NCI-H510A treated with DMSO at 0.1 percent for 48 hours (cell line): ENCODE data around the gene INHBC.
"Not testable (repeated sequence)": the region's sequence is repeated elsewhere in the genome, so short reads cannot be mapped to it uniquely, and the experiment has no call there.

ENCODE experiments used
- DNase-seq: peaks from one replicate; lab custom pipeline; 2025; lab: John Stamatoyannopoulos, UW

The INHBC gene, protein sequence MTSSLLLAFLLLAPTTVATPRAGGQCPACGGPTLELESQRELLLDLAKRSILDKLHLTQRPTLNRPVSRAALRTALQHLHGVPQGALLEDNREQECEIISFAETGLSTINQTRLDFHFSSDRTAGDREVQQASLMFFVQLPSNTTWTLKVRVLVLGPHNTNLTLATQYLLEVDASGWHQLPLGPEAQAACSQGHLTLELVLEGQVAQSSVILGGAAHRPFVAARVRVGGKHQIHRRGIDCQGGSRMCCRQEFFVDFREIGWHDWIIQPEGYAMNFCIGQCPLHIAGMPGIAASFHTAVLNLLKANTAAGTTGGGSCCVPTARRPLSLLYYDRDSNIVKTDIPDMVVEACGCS

DNA sequence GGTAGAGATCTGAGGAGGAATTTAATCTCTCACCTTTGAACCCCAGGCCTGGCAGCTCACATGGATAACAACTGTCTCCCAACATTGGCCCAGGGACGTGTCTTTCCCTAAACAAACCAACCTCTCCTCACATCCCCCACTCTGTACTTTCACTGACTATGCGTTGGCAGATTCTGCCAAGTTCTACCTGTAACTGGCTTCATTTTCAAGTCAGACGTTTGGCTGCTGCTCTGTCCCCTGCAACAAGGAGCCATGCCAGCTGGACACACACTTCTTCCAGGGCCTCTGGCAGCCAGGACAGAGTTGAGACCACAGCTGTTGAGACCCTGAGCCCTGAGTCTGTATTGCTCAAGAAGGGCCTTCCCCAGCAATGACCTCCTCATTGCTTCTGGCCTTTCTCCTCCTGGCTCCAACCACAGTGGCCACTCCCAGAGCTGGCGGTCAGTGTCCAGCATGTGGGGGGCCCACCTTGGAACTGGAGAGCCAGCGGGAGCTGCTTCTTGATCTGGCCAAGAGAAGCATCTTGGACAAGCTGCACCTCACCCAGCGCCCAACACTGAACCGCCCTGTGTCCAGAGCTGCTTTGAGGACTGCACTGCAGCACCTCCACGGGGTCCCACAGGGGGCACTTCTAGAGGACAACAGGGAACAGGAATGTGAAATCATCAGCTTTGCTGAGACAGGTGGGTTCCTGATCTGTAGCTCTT is at the start of gene INHBC:
INHBC (plus strand) TSS at position 268 of the 707 bp plus-strand sequence; CDS start at position 371, 103 bp downstream.
- no peak for DNase-seq

DNA sequence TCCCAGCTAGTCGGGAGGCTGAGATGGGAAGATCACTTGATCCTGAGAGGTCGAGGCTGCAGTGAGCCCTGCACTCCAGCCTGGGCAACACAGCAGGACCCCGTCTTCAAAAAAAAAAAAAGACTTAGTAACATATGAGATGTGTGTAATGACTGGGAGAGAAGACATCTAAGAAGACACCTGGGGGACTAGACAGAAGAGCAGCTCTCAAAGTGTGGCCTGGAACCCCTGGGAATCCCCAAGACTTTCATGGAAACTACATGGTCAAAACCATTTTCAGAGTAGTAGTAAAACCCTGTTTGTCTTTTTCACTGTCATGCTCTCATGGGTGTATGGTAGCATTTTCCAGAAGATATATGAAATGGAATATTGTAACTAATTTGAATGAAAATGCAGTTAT is 49.0 kb upstream of the INHBC start:
- no peak for DNase-seq

DNA sequence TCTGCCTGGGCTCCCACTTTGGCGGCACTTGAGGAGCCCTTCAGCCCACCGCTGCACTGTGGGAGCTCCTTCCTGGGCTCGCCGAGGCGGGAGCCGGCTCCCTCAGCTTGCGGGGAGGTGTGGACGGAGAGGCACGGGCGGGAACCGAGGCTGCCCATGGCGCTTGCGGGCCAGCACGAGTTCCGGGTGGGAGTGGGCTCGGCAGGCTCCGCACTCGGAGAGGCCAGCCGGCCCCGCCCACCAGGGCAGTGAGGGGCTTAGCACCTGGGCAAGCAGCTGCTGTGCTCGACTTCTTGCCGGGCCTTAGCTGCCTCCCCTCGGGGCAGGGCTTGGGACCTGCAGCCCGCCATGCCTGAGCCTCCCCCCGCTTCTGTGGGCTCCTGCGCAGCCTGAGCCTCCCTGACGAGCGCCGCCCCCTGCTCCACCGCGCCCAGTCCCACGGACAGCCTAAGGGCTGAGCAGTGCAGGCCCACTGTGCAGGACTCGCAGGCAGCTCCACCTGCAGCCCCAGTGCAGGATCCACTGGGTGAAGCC is 48.3 kb upstream of the INHBC start:
- DNase-seq: no peak

DNA sequence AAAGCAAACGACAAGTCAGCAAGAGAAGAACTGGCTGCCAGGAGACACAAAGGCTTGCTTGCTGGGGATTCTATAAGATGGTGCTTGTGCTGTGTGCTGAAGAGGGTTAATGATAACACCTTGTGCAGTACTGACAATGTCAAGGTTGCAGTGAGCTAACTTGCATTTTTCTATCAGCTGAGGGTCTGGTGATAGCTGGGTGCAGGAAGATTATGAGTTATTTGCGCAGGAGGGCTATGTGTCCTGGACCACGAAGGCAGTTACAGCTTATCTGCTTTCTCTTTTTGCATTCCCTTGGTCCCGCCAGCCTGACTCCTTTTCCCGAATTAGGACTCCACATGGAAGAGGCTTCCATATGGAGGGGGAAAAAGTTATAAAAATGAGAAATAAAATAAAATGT is 46.2 kb upstream of the INHBC start:
- no peak for DNase-seq

DNA sequence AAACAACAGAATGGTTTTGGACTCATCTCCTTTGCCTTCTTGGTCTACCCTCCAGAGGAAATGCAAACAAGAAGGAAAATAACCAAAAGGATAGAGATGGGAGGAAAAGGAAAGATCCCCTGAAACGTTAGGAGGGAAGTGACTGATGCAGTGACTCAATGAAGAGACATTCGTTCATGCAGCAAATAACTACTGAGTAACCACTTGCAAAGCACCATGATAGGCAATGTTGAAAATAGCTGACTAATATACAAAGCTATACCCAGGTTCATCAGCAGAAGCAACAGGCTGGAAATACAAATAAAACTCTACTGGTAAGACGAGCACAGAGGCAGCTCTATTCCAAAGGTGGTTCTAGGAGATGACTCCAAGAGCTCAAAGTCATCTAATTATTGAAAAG is 45.6 kb upstream of the INHBC start:
- no peak for DNase-seq

DNA sequence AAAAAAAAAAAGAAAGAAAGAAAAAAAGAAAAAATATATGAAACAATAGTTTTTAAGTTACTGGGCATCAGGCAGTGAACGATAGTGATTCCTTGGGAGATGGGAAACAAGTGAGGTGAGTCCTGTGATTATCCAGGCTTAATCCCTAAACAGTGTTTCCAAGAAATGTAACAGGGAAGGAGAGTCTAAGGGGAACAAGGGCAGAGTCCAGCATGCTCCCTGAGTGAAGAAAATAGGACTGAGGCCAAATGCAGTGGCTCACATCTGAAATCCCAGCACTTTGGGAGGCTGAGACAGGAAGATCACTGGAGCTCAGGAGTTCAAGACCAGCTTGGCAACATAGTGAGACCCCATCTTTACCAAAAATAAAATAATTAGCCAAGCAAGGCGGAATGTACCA is 44.4 kb upstream of the INHBC start:
- no peak for DNase-seq

DNA sequence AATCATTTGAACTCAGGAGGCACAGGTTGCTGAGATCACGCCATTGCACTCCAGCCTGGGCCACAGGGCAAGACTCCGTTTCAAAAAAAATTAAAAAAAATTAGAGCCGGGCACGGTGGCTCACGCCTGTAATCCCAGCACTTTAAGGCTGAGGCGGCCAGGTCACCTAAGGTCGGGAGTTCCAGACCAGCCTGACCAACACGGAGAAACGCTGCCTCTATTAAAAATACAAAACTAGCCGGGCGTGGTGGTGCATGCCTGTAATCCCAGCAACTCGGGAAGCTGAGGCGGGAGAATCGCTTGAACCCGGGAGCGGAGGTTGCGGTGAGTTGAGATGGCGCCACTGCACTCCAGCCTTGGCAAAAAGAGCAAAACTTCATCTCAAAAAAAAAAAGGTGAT is 39.5 kb upstream of the INHBC start:
- DNase-seq: no peak

DNA sequence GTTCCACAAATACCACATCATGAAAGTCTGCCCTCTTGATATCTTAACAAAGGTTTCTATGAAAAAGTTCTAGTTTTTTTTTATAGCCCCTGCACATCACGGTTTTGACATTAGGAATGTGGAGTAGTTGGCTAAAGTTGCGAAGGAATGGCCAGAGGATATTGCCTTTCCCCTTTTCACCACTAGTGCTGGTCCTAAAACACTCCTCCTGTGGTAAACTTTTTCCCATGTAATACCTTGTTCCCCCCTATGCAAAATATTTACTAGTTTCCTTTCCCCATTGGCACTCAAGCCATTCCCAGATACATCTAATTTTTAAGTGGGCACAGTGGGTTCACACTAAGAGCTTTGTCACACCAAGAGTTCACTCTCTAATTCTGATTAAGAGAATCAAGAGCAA is 37.1 kb upstream of the INHBC start:
- DNase-seq: no peak

DNA sequence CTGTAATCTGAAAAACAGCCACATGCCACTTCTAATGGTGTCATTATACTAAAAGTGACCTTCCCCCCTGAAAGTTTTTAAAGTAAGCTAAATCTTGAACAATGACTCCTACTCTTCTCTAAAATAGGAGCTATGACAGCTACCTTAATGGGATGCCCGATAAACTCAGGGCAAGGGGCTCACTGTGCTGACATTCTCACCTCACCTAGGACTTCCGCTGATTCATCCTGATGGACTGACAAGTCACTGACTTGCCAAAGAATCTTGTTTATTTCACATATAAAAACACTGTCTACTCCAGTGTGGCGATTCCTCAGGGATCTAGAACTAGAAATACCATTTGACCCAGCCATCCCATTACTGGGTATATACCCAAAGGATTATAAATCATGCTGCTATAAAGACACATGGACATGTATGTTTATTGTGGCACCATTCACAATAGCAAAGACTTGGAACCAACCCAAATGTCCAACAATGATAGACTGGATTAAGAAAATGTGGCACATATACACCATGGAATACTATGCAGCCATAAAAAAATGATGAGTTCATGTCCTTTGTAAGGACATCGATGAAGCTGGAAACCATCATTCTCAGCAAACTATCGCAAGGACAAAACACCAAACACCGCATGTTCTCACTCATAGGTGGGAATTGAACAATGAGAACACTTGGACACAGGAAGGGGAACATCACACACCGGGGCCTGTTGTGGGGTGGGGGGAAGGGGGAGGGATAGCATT is 34.7 kb upstream of the INHBC start:
- DNase-seq: not testable (repeated sequence)

DNA sequence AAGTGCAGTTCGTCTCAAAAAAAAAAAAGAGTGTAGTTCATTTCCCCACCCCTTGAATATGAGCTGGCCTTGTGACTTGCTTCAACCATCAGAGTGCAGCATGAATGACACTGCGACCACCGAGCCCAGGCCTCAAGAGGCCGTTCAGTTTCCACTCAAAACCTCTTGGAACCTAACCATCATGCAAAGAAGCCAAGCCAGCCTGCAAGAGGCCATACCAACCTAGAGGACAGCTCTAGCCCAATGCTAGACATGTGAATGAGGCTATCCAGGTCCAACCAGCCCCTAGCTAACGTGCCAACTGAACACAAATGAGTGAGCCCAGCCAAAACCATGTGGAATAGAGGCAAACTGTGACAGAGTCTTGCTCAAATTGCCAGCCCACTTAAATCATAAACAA is 33.4 kb upstream of the INHBC start:
- DNase-seq: no peak

DNA sequence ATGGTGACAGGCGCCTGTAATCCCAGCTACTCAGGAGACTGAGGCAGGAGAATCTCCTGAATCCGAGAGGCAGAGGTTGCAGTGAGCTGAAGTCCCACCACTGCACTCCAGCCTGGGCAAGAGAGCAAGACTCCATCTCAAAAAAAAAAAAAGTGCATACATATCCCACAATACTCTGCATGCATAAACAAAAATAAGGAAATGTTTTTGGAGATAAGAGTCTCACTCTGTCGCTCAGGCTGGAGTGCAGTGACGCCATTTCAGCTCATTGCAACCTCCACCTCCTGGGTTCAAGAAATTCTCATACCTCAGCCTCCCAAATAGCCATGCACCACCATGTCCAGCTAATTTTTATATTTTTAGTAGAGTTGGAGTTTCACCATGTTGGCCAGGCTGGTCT is 32.4 kb upstream of the INHBC start:
- not testable (repeated sequence) for DNase-seq

DNA sequence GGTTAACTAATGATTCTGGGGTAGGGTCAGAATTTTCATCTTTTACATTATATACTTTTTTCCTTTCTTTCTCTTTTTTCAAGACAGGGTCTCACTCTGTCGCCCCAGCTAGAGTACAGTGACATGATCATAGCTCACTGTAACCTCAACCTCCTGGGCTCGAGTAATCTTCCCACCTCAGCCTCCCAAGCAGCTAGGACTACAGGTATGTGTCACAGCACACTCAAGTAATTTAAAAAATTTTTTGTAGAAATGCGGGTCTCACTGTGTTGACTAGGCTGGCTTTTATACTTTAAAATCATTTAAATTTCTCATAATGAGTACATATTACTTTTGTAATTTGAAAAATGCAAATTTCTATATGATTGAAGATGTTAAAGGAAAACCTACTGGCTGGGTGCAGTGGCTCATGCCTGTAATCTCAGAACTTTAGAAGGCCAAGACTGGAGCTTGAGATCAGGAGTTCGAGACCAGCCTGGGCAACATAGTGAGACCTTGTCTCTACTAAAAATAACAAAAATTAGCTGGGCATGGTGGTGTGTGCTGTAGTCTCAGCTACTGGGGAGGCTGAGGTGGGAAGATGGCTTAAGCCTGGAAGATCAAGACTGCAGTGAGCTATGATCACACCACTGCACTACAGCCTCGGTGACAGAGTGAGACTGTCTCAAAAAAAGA is 29.5 kb upstream of the INHBC start:
- DNase-seq: no peak

DNA sequence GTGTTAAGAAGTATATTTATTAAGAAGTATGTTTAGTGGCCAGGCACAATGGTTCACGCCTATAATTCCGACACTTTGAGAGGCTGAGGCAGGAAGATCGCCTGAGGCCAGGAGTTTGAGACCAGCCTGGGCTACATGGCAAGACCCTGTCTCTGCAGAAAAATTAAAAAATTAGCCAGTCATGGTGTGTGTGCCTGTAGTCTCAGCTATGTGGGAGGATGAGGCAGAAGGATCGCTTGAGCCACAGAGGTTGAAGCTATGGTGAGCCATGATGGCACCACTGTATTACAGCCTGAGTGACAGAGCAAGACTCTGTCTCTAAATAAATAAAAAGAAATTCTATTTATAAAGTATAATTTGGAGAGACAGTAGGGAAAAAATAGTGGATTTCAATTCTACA is 24.1 kb upstream of the INHBC start:
- DNase-seq: no peak

DNA sequence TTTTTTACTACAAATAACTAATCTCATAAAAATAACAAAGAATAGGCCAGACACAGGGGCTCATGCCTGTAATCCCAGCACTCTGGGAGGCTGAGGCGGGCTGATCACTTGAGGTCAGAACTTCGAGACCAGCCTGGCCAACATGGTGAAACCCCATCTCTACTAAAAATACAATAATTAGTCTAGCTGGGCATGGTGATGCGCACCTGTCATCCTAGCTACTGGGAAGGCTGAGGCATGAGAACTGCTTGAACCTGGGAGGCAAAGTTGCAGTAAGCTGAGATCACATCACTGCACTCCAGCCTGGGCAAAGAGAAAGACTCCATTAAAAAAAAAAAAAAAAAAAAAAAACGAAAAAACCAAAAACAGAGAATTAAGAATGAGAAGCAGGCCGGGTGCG is 20.4 kb upstream of the INHBC start:
- not testable (repeated sequence) for DNase-seq

DNA sequence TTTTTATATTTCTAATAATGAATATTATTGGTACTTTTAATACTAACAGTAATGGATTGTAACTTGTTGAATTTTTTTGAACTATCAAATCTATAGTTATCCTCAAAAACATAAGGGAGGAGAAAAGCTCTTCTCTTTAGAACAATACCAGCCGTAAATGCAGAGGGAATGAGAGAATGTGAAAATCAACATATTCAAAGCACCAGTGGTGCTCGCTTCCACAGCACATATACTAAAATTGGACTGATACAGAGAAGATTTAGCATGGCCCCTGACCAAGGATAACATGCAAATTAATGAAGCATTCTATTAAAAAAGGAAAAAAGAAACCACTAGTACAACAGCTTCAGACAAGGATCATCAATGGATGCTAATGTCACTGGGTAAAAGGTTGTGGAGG is 19.5 kb upstream of the INHBC start:
- DNase-seq: no peak

DNA sequence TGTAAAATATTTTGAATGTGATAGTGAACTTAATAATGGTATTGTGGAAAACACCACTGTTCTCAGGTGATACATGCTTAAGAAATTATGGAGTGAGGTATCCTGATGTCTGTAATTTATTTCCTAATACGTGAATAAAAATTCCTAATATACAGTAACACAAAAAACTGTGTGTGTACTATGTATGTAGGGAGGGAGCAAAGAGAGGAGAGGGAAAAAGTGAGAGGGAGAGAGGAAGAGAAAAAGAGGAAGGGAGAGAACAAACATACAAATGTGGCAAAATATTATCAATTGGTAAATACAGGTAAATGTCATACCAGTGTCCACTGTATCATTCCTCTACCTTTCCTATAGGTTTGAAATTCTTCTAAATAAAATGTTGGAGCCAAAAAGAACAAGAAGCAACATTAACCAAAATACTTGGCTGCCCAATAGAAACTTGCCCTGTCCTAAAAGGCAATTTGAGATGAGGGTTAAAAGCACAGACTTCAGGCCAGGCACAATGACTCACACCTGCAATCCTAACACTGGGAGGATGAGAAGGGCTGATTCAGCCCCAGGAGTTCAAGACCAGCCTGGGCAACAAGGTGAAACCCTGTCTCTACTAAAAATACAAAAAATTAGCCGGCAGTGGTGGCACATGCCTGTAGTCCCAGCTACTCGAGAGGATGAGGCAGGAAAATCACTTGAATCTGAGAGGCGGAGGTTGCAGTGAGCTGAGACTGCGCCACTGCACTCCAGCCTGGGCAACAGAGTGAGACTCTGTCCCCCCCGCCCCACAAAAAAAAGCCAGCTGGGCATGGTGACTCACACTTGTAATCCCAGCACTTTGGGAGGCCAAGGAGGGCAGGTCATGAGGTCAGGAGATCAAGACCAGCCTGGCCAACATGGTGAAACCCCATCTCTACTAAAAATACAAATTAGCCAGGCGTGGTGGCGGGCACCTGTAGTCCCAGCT is 18.3 kb upstream of the INHBC start:
- no peak for DNase-seq

DNA sequence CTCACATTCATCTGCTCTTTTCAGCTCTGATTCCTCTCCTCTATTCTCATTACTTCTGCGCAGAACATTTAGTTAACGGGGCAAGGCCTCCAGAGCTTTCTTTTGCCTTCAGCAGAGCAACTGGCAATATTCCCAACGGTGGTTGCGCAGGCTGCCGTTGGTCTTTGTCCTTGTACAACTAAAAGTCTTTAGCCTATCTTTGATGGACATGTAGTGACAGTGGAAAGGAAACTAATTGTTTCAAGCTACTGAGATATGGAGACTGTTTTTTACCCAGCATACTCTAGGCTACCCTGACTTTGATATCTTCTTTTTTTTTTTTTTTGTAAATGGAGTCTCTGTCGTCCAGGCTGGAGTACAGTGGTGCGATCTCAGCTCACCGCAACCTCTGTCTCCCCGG is 16.3 kb upstream of the INHBC start:
- DNase-seq: no peak

DNA sequence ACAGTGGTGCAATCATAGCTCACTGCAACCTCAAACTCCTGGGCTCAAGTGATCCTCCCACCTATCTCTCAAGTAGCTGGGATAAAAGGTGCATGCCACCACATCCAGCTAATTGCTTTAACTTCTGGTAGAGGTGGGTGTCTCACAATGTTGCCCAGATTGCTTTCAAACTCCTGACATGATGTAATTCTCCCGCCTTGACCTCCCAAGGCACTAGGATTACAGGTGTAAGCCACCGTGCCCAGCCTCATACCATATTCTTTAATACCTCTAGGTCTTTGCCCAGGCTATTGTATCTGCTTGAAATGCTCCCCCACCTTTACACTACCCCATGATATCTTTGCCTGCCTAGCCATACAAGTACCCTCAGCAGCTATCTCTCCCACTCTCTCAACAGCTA is 15.1 kb upstream of the INHBC start:
- DNase-seq: no peak

DNA sequence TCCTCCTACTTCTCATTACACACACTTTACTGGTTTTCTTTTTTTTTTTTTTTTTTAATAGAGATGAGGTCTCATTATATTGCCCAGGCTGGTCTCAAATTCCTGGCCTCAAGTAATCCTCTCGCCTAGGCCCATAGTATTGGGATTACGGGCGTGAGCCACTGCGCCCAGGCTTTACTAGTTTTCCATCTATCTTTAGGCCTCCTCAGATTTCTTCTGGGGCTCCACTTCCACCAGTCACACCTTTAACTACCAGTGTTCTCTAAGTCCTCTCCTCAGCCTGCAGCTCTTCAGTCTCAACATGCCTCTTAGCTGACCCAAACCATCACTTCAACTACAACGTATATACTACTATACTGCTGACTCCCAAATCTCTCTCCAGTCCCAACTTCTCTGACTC is 14.1 kb upstream of the INHBC start:
- DNase-seq: no peak

DNA sequence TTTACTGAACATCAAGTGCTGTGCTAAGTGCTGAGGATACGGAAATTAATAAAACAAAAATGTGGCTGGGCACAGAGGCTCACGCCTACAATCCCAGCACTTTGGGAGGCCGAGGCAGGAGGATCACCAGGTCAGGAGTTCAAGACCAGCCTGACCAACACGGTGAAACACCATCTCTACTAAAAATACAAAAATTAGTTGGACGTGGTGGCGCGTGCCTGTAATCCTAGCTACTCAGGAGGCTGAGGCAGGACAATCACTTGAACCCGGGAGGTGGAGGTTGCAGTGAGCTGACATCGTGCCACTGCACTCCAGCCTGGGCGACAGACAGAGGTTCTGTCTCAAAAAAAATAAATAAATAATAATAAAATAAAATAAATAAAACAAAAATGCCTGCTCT is 7.6 kb upstream of the INHBC start:
- DNase-seq: not testable (repeated sequence)

DNA sequence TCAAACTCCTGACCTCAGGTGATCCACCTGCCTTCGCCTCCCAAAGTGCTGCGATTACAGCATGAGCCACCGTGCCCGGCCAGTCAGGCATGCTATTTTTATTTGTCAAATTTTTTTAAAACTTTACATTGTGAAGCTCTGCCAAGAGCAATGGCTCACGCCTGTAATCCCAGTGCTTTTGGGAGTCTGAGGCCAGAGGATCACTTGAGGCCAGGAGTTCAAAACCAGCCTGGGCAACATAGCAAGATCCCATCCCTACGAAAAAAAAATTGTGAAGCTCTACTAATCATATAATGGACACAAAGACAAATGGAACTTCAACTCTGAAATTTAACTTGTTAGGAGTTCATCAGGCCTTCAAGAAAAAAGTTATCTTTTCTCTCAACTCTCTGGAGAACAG is 5.6 kb upstream of the INHBC start:
- no peak for DNase-seq
